HCT116 (cell line): ENCODE data around the gene SPRYD4. TPM values are rescaled to one million over a fixed set of nuclear protein-coding genes. Genes with fewer than 3 reads are reported as not detected.

ENCODE experiments used
- ATAC-seq: fragments of 200-7000 bp; cut with Tn5 transposase; 2 replicates; pipeline ENCODE4 v1.9.1; 2020; ENCODE audit warnings: mild to moderate bottlenecking, moderate library complexity
- BruUV-seq: library from RNA; stranded (reverse); fragments of 400-500 nt; replicated peaks from 2 replicates; lab custom pipeline; 2021; lab: Mats Ljungman, UMichigan
- CTCF ChIA-PET: fragments of 300-600 bp; sonication (Branson Sonifier 250); formaldehyde crosslinking; loops from one replicate; lab custom pipeline; 2021; ENCODE audit warnings: antibody characterized with exemption; lab: Charles Lee
- POLR2A ChIA-PET: fragments of 300-600, 350-600 bp; sonication (Branson Sonifier 250); formaldehyde crosslinking; loops from one replicate; lab custom pipeline; 2021; ENCODE audit warnings: antibody characterized with exemption; lab: Charles Lee
- RAD21 ChIA-PET, 2 experiments: fragments of 300-600 bp; sonication (Branson Sonifier 250); formaldehyde crosslinking; loops; one replicate each; lab custom pipeline; 2023; ENCODE audit warnings: low total read pairs in 2 of 2; ENCODE audit not compliant: uncharacterized antibody in 2 of 2, unreplicated experiment in 2 of 2, low non-redundant PET in 1 of 2; lab: Charles Lee
- DNase-seq: peaks from one replicate; pipeline ENCODE4 v3.0.0-alpha.2; 2010; ENCODE audit warnings: low read depth, low spot score
- H2AFZ ChIP-seq: fragments of 200-600 bp; shearing (Covaris generic), sonication (generic); 2 replicates; pipeline ENCODE4 v1.6.1; 2017; ENCODE audit warnings: low read depth, mixed run types, mixed read lengths, antibody characterized with exemption, low read length; ENCODE audit not compliant: poor library complexity, severe bottlenecking
- H3K27ac ChIP-seq: 2 replicates; pipeline ENCODE4 v1.5.1; 2012; ENCODE audit warnings: low read depth, low read length
- H3K27me3 ChIP-seq: fragments of 200-600 bp; sonication (generic); 2 replicates; pipeline ENCODE4 v1.6.1; 2016; ENCODE audit warnings: mixed run types, low read length, mixed read lengths; ENCODE audit not compliant: insufficient read depth
- H3K36me3 ChIP-seq, 2 experiments: fragments of 200-500 bp in 1 of 2; fragments of 200-600 bp in 1 of 2; sonication (Bioruptor generic) in 1 of 2; sonication (generic) in 1 of 2; 2 replicates each; pipeline versions ENCODE4 v1.5.1 to v1.6.1; 2014 to 2016; ENCODE audit warnings: low read length in 2 of 2, inconsistent platforms in 1 of 2, mixed read lengths in 1 of 2, mixed run types in 1 of 2; ENCODE audit not compliant: insufficient read depth in 2 of 2, control insufficient read depth in 1 of 2
- H3K4me1 ChIP-seq, 2 experiments: fragments of 200-600 bp in 1 of 2; sonication (generic) in 1 of 2; 2 replicates each; pipeline versions ENCODE4 v1.5.1 to v1.6.1; 2012 to 2017; ENCODE audit warnings: low read length in 2 of 2, inconsistent platforms in 1 of 2, mild to moderate bottlenecking in 1 of 2, mixed read lengths in 1 of 2, mixed run types in 1 of 2, moderate library complexity in 1 of 2; ENCODE audit not compliant: insufficient read depth in 2 of 2, control insufficient read depth in 1 of 2
- H3K4me2 ChIP-seq: fragments of 200-600 bp; sonication (generic); 2 replicates; pipeline ENCODE4 v1.6.1; 2017; ENCODE audit warnings: mixed run types, low read length, mixed read lengths
- H3K4me3 ChIP-seq, 2 experiments: fragments of 200-600 bp in 1 of 2; sonication (generic) in 1 of 2; replicated peaks in 1 of 2; 2 replicates each; pipeline ENCODE4 v1.5.1; 2011 to 2016; ENCODE audit warnings: low read length in 2 of 2, control low read depth in 1 of 2, low read depth in 1 of 2, mild to moderate bottlenecking in 1 of 2, mixed read lengths in 1 of 2, mixed run types in 1 of 2
- H3K79me2 ChIP-seq: fragments of 200-600 bp; sonication (generic); 2 replicates; pipeline ENCODE4 v1.6.1; 2017; ENCODE audit warnings: mild to moderate bottlenecking, mixed run types, low read length, moderate library complexity, mixed read lengths; ENCODE audit not compliant: insufficient read depth
- H3K9ac ChIP-seq: fragments of 200-600 bp; sonication (generic); 2 replicates; pipeline ENCODE4 v1.6.1; 2016; ENCODE audit warnings: low read length, mixed read lengths
- H3K9me2 ChIP-seq: fragments of 200-600 bp; sonication (generic), shearing (Covaris generic); 2 replicates; pipeline ENCODE4 v1.6.1; 2017; ENCODE audit warnings: mixed run types, mild to moderate bottlenecking, moderate library complexity; ENCODE audit not compliant: insufficient read depth
- H3K9me3 ChIP-seq, 2 experiments: fragments of 200-500 bp in 1 of 2; fragments of 200-600 bp in 1 of 2; sonication (Bioruptor generic) in 1 of 2; sonication (generic) in 1 of 2; 2 replicates each; pipeline ENCODE4 v1.6.1; 2014 to 2017; ENCODE audit warnings: low read length in 2 of 2, mixed read lengths in 2 of 2, inconsistent platforms in 1 of 2, low read depth in 1 of 2, mild to moderate bottlenecking in 1 of 2, mixed run types in 1 of 2, moderate library complexity in 1 of 2; ENCODE audit not compliant: control insufficient read depth in 1 of 2, insufficient read depth in 1 of 2
- H4K20me1 ChIP-seq: fragments of 200-600 bp; sonication (generic), shearing (Covaris generic); 2 replicates; pipeline ENCODE4 v1.6.1; 2017; ENCODE audit warnings: mixed run types, mild to moderate bottlenecking, moderate library complexity; ENCODE audit not compliant: insufficient read depth
- ATF3 ChIP-seq: IDR thresholded peaks from 2 replicates; pipeline ENCODE4 v1.6.1; 2012
- CEBPB ChIP-seq: IDR thresholded peaks from 2 replicates; pipeline ENCODE4 v1.6.1; 2012; ENCODE audit warnings: low read depth
- CTCF ChIP-seq, 3 experiments: fragments of 200-600 bp in 1 of 3; sonication (generic) in 1 of 3; IDR thresholded peaks in 2 of 3; conservative IDR thresholded peaks in 1 of 3; 2 replicates each; pipeline ENCODE4 v1.5.1; 2012 to 2017; ENCODE audit warnings: low read depth in 2 of 3, low read length in 2 of 3, antibody characterized with exemption in 1 of 3, borderline replicate concordance in 1 of 3, control low read depth in 1 of 3, mild to moderate bottlenecking in 1 of 3, mixed read lengths in 1 of 3, mixed run types in 1 of 3, moderate library complexity in 1 of 3; ENCODE audit not compliant: insufficient read depth in 1 of 3
- EGR1 ChIP-seq: IDR thresholded peaks from 2 replicates; pipeline ENCODE4 v1.6.1; 2012; ENCODE audit warnings: low read depth
- ELF1 ChIP-seq: IDR thresholded peaks from 2 replicates; pipeline ENCODE4 v1.6.1; 2012; ENCODE audit warnings: low read depth, borderline replicate concordance
- EZH2 ChIP-seq: fragments of 200-600 bp; sonication (generic); IDR thresholded peaks from 2 replicates; pipeline ENCODE4 v1.6.1; 2017; ENCODE audit warnings: antibody characterized with exemption, mixed run types
- EZH2phosphoT487 ChIP-seq: fragments of 200-600 bp; IDR thresholded peaks from 2 replicates; pipeline ENCODE4 v1.6.1; 2018; ENCODE audit warnings: antibody characterized with exemption, borderline replicate concordance
- FOSL1 ChIP-seq: IDR thresholded peaks from 2 replicates; pipeline ENCODE4 v1.6.1; 2012; ENCODE audit warnings: low read depth
- JUND ChIP-seq: IDR thresholded peaks from 2 replicates; pipeline ENCODE4 v1.6.1; 2012
- POLR2AphosphoS5 ChIP-seq: IDR thresholded peaks from 2 replicates; pipeline ENCODE4 v1.6.1; 2011; ENCODE audit warnings: mild to moderate bottlenecking, low read depth, low read length, moderate library complexity
- RAD21 ChIP-seq: IDR thresholded peaks from 2 replicates; pipeline ENCODE4 v1.6.1; 2012; ENCODE audit warnings: low read depth, mild to moderate bottlenecking
- SIN3A ChIP-seq: IDR thresholded peaks from 2 replicates; pipeline ENCODE4 v1.6.1; 2012; ENCODE audit warnings: low read depth
- SP1 ChIP-seq: IDR thresholded peaks from 2 replicates; pipeline ENCODE4 v1.6.1; 2012; ENCODE audit warnings: low read depth
- SRF ChIP-seq: IDR thresholded peaks from 2 replicates; pipeline ENCODE4 v1.6.1; 2012; ENCODE audit warnings: low read depth
- ZFX ChIP-seq: fragments of 450-650 bp; IDR thresholded peaks from 2 replicates; pipeline ENCODE4 v1.6.1; 2017
- intact Hi-C: fragments of 100-400 bp; cut with micrococcal nuclease; formaldehyde crosslinking; loops from 2 replicates; pipeline ENCODE4 v1.10.0; 2022
- total RNA-seq: library from RNA; stranded (reverse); gene quantifications from one replicate; pipeline ENCODE4 v1.2.1, GENCODE V29; 2021; ENCODE audit not compliant: unreplicated experiment

The SPRYD4 gene
- total RNA-seq, 1 experiment from 2014 or later = 2.5 TPM

GRCh38 chr12:56431288-56431687, 37.1 kb upstream of the SPRYD4 start:
- no peak overlapping the region for H3K4me2 ChIP-seq
- ChIA-PET CTCF (no interaction called here), POLR2A (no interaction called here), RAD21 (no interaction called here)
- no peaks in the 10 kb centered on the region for H4K20me1 ChIP-seq
- no peak overlapping the region for H3K27ac ChIP-seq
- H3K36me3 ChIP-seq = peaks cover 14 to 30% of the 10 kb centered on the region in 2 experiments; a peak in 3 of 4 replicates
- H3K27me3 ChIP-seq = no peaks in the 10 kb centered on the region
- no peak overlapping the region for H3K4me3 ChIP-seq
- intact Hi-C loops = no loop called here
- no peak for ATAC-seq
- DNase-seq = no peak
- no TSS peak for BruUV-seq
- no peaks in the 10 kb centered on the region for H3K9me2 ChIP-seq
- no peaks in the 10 kb centered on the region for H3K4me1 ChIP-seq
- TF ChIP-seq ATF3 = no peak
- TF ChIP-seq RAD21 = no peak
- TF ChIP-seq ELF1 = no peak
- no peak for TF ChIP-seq FOSL1
- no peak for TF ChIP-seq EZH2phosphoT487
- TF ChIP-seq SP1 = no peak
- TF ChIP-seq CEBPB = no peak
- no peak overlapping the region for H3K9ac ChIP-seq
- H2AFZ ChIP-seq = no peak overlapping the region
- no peaks in the 10 kb centered on the region for H3K79me2 ChIP-seq
- no peaks in the 10 kb centered on the region for H3K9me3 ChIP-seq

- Histone ChIP-seq H3K9ac (no peak overlapping the region), H3K9me3 (no peaks in the 10 kb centered on the region), H2AFZ (no peak overlapping the region), H3K4me1 (no peaks in the 10 kb centered on the region), H3K27ac (no peak overlapping the region), H3K27me3 (no peaks in the 10 kb centered on the region), H4K20me1 (no peaks in the 10 kb centered on the region), H3K79me2 (peaks cover 5% of the 10 kb centered on the region; the same call in 1 of the 2 replicates), H3K4me3 (no peak overlapping the region), H3K9me2 (no peaks in the 10 kb centered on the region), H3K4me2 (no peak overlapping the region), H3K36me3 (peaks cover 14 to 30% of the 10 kb centered on the region in 2 experiments; a peak in 3 of 4 replicates)
- no TSS peak for BruUV-seq
- DNase-seq = no peak
- intact Hi-C loops = no loop called here
- CTCF ChIA-PET = no interaction called here
- TF ChIP-seq JUND (no peak), EGR1 (no peak), SRF (no peak), SIN3A (no peak), ELF1 (no peak), CTCF (IDR thresholded peaks at IDR 0.05 in 2 of 3, conservative IDR thresholded peaks at IDR 0.05 in 1 of 3; ENCODE audit: borderline replicate concordance in 1 of 3, insufficient read depth in 1 of 3, low read depth in 2 of 3, low read length in 2 of 3) (no peak), CEBPB (no peak), POLR2AphosphoS5 (no peak), EZH2phosphoT487 (no peak), EZH2 (no peak), RAD21 (no peak), ZFX (no peak)
- ATAC-seq = no peak
- RAD21 ChIA-PET = no interaction called here
- POLR2A ChIA-PET = no interaction called here
Observed at GRCh38 chr12:56431850-56432249, 36.5 kb upstream of the SPRYD4 start.
